GM04504 (cell line): ENCODE data around the gene GTF2F1.
"Not testable (repeated sequence)": the region's sequence is repeated elsewhere in the genome, so short reads cannot be mapped to it uniquely, and the experiment has no call there.

Experiments used
- DNase-seq: peaks from one replicate; pipeline ENCODE4 v3.0.0-alpha.2; 2012; ENCODE audit warnings: low read depth

Gene GTF2F1

DNA sequence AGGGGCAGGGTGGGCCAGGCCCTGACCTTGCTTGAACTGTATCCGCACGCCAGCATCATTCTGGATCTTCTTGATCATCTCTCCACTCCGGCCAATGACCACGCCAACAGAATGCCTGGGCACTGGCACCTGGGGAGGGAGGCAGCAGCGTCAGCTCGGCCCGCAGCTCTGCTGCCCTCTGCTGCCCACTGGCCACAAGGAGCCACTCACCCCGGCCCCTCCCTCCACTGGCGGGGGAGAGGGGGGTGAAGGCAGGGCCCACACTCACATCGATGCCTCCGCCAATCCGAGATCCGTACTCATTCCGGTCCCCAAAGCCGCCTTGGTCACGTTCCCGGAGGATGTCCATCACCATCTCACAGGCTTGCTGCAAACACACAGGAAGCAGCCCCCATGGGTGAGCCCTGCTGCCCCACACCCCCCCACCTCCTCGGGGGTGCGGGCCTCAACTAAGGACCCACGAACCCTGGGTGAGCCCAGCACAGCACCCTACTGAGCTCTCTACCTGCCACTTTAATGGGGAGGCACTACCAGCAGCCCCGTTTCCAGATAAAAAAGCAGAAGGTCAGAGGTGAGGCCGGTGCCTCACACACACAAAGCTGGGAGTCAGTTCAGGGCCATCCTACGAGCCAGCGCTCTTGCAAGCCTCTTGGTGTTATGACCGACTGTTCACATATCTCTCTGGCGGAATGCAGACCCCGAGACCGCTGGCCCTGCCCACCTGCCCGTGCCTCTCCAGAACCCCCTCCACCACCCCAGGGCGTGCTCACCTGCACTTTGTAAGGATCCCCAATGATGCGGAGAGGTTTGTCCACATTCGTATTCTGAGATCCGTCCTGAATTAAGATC is 25.0 kb upstream of the GTF2F1 start:
- no peak for DNase-seq

DNA sequence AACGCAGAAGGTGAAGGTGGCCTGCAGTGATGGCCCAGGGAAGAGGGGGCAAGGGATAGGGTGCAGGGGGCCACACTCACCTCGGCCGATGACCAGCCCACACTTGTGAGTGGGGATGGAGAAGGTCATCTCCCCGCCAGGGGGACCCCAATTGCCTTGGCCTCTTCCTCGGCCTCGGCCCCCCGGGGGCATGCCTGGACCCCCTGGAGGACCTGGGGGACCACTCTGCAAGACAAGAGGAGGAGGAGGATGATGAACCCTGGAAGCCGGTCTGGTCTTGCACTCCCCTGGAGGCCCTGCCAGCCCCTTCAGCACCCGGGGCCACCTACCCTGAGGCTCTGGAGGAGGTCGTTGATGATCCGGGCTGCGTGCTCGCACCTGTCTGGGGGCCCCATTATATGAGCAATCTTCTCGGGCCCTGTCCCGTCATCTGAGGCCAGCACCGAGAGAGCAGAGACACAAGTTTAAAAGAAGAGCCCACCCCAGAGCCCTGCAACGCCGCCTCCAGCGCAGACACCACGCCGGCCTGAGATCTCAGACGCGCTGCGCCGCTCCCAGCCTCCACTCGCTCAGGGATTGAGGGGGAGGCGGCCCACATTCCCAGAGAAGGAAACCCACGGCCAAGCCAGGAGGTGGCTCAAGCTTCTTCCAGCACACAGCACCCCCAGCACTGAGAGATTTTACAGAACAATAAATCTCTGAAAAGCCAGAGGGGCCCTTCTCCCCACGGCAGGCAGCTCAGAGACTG is 23.9 kb upstream of the GTF2F1 start:
- no peak for DNase-seq

DNA sequence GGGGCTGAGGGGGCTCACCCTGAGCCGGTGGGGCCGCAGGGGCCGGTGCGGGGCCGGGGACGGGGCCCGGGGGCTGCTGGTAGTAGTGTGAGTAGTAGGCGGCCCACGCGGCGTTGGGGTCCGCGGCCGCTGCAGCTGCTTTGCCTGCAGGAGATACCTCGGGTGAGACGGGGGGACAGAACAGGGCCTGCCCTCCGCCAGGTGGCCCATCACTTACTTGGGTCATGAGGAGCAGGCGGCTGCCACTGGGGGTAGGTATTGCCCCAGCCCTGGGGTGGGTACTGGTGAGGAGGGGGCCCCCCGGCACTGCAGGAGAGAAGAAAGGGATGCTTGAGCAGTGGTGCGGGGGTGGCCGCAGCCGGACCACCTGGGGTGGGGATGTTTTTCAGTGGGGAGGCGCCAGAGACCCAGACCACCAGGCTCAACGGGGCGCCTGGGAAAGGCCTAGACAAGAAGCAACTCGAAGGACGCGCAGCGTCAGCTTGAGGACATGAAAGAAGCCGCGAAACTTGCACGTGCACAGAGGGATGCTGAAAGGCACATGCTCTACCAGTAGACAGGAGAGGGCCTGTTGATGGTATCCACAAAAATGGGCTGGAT is 22.7 kb upstream of the GTF2F1 start:
- no peak for DNase-seq

DNA sequence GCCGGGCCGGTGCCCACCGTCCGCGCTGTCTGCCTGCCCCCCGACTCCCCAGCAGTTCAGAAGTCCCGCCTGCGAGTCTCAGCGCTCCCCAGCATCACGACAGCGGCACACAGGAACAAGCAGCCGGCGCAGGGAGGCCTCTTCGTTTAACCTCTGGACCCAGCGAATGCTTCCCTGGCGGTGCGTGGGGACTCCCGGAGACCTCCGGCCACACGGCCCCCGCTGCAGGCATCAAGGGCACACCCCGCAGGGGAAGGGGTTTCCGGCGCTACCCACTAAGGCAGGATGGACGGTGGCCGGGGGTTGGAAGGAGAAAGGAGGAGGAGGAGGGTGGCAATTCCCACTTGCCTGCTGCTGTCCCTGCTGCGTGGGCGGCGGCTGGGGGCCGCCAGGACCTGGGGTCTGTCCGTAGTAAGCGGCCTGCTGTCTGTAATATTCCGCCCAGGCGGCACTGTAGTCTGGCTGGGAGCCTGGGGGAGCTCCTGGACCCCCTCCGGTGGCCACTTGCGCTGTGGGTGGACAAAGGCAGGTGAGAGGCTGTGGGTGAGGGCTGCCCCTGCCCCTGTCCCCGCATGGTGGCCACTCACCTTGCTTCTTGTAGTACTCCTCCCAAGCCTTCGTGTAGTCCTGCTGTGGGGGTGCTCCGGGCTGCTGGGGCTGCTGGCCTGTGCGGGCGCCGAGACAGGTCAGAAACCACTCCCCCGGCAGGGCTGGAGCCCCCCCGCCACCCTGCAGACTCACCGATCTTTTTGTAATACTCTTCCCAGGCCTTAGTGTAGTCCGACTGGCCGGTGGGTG is 22.0 kb upstream of the GTF2F1 start:
- no peak for DNase-seq

GRCh38 chr19:6413721-6414643 is 21.0 kb upstream of the GTF2F1 start:
- DNase-seq: no peak

DNA sequence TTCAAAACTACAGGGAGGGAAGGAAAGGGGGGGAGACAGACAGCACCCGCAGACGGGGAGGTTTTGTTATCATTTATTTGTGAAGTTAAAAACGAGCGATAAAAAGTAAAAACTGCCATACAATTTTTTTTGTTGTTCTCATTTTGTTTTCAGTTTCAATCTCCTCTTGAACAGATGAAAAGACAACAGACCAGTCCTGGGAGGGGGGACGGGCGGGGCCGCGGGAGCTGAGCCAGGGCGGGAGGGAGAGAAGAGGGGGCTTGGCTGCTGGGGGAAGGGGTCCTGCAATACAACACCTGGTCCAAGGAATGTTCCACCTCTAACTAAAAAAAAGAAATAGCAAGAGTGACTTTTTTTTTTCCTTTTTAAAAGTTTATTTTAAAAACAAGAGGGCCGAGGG is 20.3 kb upstream of the GTF2F1 start:
- no peak for DNase-seq

DNA sequence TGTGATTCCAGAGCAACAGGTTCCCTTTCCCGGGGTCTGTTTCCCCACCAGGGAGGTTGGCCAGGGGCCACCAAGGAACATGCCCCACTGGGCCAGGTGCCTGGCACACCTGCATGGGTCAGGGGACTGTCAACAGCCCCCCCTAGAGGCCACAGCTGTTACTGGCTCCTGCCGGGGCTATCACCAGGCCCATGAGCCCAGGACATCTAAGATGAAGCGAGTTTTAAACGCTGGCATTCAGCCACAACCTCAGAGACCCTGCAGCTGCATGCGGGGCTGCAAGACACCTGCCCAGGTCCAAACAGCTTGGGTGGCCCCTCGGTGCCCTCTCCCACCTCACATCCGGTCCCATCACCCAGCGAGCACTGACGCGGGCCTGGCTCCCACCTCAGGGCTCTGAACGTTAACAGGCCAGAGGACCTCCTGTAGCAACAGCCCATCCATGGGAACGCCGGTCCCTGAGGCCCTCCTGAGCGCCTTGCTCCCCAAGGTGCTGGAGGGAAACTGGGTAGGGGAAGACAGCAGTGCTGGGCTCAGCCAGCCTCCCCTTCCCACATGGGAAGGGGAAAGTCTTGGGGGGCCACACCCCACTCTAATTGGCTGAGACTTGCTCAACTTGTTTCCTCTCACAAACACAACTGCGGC is 19.6 kb upstream of the GTF2F1 start:
- no peak for DNase-seq

DNA sequence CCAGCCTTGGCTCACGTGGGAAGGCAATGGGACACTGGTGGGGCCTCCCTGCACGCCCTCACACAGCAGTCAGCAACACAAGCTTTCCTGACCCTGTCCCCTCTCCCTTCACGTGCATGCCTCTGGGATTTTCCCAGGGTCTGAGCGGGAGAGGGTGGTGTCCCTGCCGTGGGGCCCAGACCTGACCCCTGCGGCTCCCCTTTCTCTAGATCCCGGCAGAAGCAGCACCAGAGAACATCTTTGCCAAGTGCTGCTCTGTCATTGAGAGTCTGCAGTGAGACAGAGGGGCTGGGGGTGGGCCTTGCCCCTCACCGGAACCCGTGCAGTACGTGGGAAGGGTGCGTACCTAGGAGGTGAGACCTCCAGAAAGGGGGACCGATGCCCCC is 19.1 kb upstream of the GTF2F1 start:
- DNase-seq: no peak

GRCh38 chr19:6409346-6409745 is 16.4 kb upstream of the GTF2F1 start:
- no peak for DNase-seq

- no peak for DNase-seq
These were observed 13.4 kb upstream of the GTF2F1 start for GRCh38 chr19:6406401-6406800.

- DNase-seq: no peak
These were observed 10.1 kb upstream of the GTF2F1 start for GRCh38 chr19:6402837-6403608.

GRCh38 chr19:6402058-6402457 is 9.1 kb upstream of the GTF2F1 start:
- no peak for DNase-seq

DNA sequence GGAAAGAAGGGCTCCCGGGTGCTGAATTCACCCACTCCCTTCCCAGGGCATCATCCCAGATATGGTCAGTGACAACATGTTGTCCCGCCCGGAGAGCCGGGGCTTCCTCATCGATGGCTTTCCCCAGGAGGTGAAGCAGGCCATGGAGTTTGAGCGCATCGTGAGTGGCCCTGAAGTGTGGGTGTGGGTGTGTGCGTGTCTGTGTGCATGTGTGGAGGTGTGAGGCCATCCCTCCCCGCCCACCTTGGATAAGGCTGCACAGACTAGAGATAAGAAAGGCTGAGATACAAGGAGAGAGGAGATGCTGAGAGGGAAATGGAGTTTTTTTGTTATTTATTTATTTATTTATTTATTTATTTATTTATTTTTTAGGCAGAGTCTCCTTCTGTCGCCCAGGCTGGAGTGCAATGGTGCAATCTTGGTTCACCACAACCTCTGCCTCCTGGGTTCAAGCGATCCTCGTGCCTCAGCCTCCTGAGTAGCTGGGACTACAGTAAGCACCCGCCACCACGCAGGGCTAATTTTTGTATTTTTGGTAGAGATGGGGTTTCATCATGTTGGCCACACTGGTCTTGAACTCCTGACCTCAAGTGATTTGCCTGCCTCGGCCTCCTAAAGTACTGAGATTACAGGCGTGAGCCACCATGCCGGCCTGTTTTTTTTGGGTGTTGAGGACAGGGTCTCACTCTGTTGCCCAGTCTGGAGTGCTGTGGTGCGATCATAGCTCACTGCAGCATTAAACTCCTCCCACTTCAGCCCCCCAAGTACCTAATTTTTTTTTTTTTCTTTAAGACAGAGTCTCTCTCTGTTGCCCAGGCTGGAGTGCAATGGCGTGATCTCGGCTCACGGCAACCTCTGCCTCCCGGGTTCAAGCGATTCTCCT is 7.3 kb upstream of the GTF2F1 start:
- DNase-seq: not testable (repeated sequence)

DNA sequence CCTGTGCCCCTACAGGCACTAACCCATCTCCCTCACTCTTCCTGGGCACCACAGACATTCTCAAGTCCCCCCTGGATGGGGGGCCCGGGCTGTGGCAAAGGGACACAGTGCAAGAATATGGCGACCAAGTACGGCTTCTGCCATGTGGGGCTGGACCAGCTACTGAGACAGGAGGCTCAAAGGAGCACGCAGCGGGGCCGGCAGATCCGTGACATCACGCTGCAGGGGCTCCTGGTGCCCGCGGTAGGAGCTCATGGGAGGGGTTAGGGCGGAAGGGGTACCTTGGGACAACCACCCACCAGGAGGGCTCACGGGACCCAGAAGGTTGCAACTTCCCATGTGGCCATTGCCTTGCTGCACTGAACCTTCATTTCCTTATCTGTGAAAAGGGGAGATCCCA is 3.3 kb upstream of the GTF2F1 start:
- no peak for DNase-seq

DNA sequence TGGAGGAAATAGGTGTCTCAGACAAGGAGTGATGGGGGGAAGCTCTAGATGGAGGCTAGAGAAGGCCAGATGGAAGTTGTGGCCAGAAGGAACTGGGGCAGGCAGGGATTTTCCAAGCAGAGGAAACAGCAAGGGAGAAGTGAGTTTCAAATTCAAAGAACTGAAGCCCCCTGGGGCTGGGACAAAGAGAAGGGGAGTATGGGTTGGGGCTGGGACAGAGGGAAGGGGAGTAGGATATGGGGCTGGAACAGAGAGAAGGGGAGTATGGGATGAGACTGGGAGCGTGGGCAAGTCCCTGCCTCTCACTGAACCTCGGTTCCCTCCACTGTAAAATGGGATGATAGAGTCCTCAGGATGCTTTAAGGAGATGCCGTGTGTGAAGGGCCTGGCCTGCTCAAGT is 1.9 kb upstream of the GTF2F1 start:
- DNase-seq: no peak

GRCh38 chr19:6393983-6394412 is 1.0 kb upstream of the GTF2F1 start:
- DNase-seq: no peak

- DNase-seq: no peak
These were observed 517 bp downstream of the GTF2F1 start for GRCh38 chr19:6392221-6393073.

DNA sequence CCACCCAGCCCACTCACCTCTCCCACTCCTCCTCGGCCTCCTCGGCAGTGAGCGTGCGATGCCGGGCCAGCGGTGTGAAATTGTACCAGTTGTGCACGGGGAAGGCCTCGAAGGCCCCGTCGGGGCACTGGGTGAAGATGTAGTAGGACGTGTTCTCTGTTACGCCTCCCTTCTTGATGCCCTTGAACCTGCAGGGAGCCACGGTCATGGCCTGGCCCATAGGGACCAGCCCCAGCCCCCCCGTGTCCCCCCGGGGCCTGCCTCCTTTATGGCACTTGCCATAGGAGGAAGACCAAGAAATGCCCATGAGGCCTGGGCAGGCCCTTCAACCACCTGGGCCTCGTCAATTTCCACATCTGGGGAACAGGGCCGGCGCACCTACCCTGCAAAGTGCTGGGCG is 5.6 kb downstream of the GTF2F1 start:
- no peak for DNase-seq
